ENCODE results near the gene SULF2. TPM values are rescaled to one million over a fixed set of nuclear protein-coding genes. Genes with fewer than 3 reads are reported as not detected.

SULF2 gene
- total RNA-seq, 1 experiment from 2014 or later, result 13.0 TPM

DNA sequence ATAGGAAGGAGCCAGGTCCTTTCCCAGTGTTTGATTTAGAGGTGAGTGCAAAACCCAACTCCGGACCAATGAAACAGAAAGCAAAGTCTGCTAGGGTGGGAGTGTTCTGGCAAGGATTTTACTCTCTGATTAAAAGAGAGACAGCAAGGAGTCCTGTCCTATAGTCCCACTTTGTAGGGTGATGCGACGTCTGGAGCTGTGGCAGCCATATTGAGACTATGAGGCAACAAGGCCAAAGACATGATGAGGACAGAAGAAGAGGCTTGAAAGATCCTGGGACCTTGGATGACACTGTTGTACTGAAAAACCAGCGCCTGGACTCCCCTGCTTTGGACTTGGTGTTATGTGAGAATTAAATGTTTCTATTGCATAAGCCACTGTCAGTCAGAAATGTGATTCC lies 8.1 kb downstream of the SULF2 start:
- ChIA-PET CTCF (no interaction called here), RAD21 (ENCODE audit: low non-redundant PET in 1 of 2, low total read pairs in 2 of 2, uncharacterized antibody in 2 of 2, unreplicated experiment in 2 of 2) (no interaction called here), POLR2A (no interaction called here)
- Histone ChIP-seq H3K9me3 (ENCODE audit: control insufficient read depth in 1 of 2, insufficient read depth in 1 of 2, low read depth in 1 of 2, low read length in 2 of 2) (no peaks in the 10 kb centered on the region), H3K9ac (ENCODE audit: low read length) (no peak overlapping the region), H3K36me3 (ENCODE audit: control insufficient read depth in 1 of 2, insufficient read depth in 2 of 2, low read length in 2 of 2) (no peaks in the 10 kb centered on the region), H4K20me1 (ENCODE audit: insufficient read depth) (no peaks in the 10 kb centered on the region), H3K9me2 (ENCODE audit: insufficient read depth) (no peaks in the 10 kb centered on the region), H3K4me2 (ENCODE audit: low read length) (no peak overlapping the region), H3K4me1 (ENCODE audit: control insufficient read depth in 1 of 2, insufficient read depth in 2 of 2, low read length in 2 of 2) (no peaks in the 10 kb centered on the region), H3K27me3 (ENCODE audit: insufficient read depth, low read length) (no peaks in the 10 kb centered on the region), H3K79me2 (ENCODE audit: insufficient read depth, low read length) (no peaks in the 10 kb centered on the region), H3K4me3 (replicated peaks in 1 of 2; ENCODE audit: low read depth in 1 of 2, low read length in 2 of 2) (no peak overlapping the region), H3K27ac (ENCODE audit: low read depth, low read length) (no peak overlapping the region), H2AFZ (ENCODE audit: low read depth, low read length, poor library complexity, severe bottlenecking) (no peak overlapping the region)
- DNase-seq (ENCODE audit: low read depth, low spot score) (no peak), ATAC-seq (no peak)
- BruUV-seq (replicated peaks), result no TSS peak
- TF ChIP-seq POLR2AphosphoS5 (IDR thresholded peaks at IDR 0.05; ENCODE audit: low read depth, low read length), result no peak
- TF ChIP-seq ZFX (IDR thresholded peaks at IDR 0.05), result no peak
- no peak for TF ChIP-seq RAD21 (IDR thresholded peaks at IDR 0.05; ENCODE audit: low read depth)
- TF ChIP-seq, protein P1, sequence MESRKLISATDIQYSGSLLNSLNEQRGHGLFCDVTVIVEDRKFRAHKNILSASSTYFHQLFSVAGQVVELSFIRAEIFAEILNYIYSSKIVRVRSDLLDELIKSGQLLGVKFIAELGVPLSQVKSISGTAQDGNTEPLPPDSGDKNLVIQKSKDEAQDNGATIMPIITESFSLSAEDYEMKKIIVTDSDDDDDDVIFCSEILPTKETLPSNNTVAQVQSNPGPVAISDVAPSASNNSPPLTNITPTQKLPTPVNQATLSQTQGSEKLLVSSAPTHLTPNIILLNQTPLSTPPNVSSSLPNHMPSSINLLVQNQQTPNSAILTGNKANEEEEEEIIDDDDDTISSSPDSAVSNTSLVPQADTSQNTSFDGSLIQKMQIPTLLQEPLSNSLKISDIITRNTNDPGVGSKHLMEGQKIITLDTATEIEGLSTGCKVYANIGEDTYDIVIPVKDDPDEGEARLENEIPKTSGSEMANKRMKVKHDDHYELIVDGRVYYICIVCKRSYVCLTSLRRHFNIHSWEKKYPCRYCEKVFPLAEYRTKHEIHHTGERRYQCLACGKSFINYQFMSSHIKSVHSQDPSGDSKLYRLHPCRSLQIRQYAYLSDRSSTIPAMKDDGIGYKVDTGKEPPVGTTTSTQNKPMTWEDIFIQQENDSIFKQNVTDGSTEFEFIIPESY (IDR thresholded peaks at IDR 0.05; ENCODE audit: extremely low read depth, insufficient replicate concordance, low read length), result no peak
- intact Hi-C loops (cut with micrococcal nuclease), result no loop called here

DNA sequence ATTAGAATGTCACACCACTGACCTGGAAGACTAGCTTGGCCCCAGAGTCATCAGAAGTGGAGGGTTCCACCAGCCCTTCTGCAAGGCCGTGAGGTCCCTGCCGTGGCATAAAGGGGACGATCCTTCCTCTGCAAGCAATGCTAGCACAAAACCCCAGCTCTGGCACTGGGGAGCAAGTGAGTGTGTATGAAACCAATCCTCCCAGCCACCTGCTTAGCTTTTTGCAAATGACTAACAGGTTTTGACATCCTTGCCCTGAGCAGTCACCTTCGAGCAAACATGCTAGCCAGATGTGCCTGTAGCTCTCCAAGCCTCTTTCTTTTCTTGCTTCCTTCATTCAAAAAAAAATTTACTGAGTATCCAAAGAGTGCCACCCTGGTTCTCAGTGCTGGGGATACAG lies 8.6 kb downstream of the SULF2 start:
- CTCF ChIA-PET, result no interaction called here
- RAD21 ChIA-PET (ENCODE audit: low non-redundant PET in 1 of 2, low total read pairs in 2 of 2, uncharacterized antibody in 2 of 2, unreplicated experiment in 2 of 2), result no interaction called here
- DNase-seq (ENCODE audit: low read depth, low spot score) (no peak), ATAC-seq (no peak)
- Histone ChIP-seq H3K27me3 (ENCODE audit: insufficient read depth, low read length) (no peaks in the 10 kb centered on the region), H3K9me2 (ENCODE audit: insufficient read depth) (no peaks in the 10 kb centered on the region), H3K79me2 (ENCODE audit: insufficient read depth, low read length) (no peaks in the 10 kb centered on the region), H3K9ac (ENCODE audit: low read length) (no peak overlapping the region), H2AFZ (ENCODE audit: low read depth, low read length, poor library complexity, severe bottlenecking) (no peak overlapping the region), H3K36me3 (ENCODE audit: control insufficient read depth in 1 of 2, insufficient read depth in 2 of 2, low read length in 2 of 2) (no peaks in the 10 kb centered on the region), H3K9me3 (ENCODE audit: control insufficient read depth in 1 of 2, insufficient read depth in 1 of 2, low read depth in 1 of 2, low read length in 2 of 2) (no peaks in the 10 kb centered on the region), H3K4me1 (ENCODE audit: control insufficient read depth in 1 of 2, insufficient read depth in 2 of 2, low read length in 2 of 2) (no peaks in the 10 kb centered on the region), H4K20me1 (ENCODE audit: insufficient read depth) (no peaks in the 10 kb centered on the region), H3K4me3 (replicated peaks in 1 of 2; ENCODE audit: low read depth in 1 of 2, low read length in 2 of 2) (no peak overlapping the region), H3K4me2 (ENCODE audit: low read length) (no peak overlapping the region), H3K27ac (ENCODE audit: low read depth, low read length) (no peak overlapping the region)
- no TSS peak for BruUV-seq (replicated peaks)
- intact Hi-C loops (cut with micrococcal nuclease), result no loop called here
- POLR2A ChIA-PET, result no interaction called here
- no peak for TF ChIP-seq JUND (IDR thresholded peaks at IDR 0.05)
- TF ChIP-seq SP1 (IDR thresholded peaks at IDR 0.05; ENCODE audit: low read depth), result no peak
- TF ChIP-seq, protein P1 (IDR thresholded peaks at IDR 0.05; ENCODE audit: extremely low read depth, insufficient replicate concordance, low read length), result no peak
- no peak for TF ChIP-seq CBX3 (IDR thresholded peaks at IDR 0.05; ENCODE audit: low read depth)
- TF ChIP-seq SIN3A (IDR thresholded peaks at IDR 0.05; ENCODE audit: low read depth), result no peak
- TF ChIP-seq, protein P2, sequence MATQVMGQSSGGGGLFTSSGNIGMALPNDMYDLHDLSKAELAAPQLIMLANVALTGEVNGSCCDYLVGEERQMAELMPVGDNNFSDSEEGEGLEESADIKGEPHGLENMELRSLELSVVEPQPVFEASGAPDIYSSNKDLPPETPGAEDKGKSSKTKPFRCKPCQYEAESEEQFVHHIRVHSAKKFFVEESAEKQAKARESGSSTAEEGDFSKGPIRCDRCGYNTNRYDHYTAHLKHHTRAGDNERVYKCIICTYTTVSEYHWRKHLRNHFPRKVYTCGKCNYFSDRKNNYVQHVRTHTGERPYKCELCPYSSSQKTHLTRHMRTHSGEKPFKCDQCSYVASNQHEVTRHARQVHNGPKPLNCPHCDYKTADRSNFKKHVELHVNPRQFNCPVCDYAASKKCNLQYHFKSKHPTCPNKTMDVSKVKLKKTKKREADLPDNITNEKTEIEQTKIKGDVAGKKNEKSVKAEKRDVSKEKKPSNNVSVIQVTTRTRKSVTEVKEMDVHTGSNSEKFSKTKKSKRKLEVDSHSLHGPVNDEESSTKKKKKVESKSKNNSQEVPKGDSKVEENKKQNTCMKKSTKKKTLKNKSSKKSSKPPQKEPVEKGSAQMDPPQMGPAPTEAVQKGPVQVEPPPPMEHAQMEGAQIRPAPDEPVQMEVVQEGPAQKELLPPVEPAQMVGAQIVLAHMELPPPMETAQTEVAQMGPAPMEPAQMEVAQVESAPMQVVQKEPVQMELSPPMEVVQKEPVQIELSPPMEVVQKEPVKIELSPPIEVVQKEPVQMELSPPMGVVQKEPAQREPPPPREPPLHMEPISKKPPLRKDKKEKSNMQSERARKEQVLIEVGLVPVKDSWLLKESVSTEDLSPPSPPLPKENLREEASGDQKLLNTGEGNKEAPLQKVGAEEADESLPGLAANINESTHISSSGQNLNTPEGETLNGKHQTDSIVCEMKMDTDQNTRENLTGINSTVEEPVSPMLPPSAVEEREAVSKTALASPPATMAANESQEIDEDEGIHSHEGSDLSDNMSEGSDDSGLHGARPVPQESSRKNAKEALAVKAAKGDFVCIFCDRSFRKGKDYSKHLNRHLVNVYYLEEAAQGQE (IDR thresholded peaks at IDR 0.05; ENCODE audit: low read depth), result no peak
- TF ChIP-seq FOSL1 (IDR thresholded peaks at IDR 0.05; ENCODE audit: low read depth), result no peak
- TF ChIP-seq EZH2phosphoT487 (IDR thresholded peaks at IDR 0.05; ENCODE audit: borderline replicate concordance), result no peak
- TF ChIP-seq SRF (IDR thresholded peaks at IDR 0.05; ENCODE audit: low read depth), result no peak
